IgD-negative memory B cell (primary cell): ENCODE results near the gene AZGP1. TPM values are rescaled to one million over a fixed set of nuclear protein-coding genes. Genes with fewer than 3 reads are reported as not detected.

Source experiments
- H3K27ac Mint-ChIP-seq, 3 donors: one replicate each; pipeline ENCODE4 v1.8.0; 2020 to 2022; ENCODE audit warnings: mild to moderate bottlenecking in 3 of 3, mixed read lengths in 3 of 3, moderate library complexity in 1 of 3
- H3K27me3 Mint-ChIP-seq: one replicate; pipeline ENCODE4 v1.8.0; 2021; ENCODE audit warnings: mixed read lengths
- H3K36me3 Mint-ChIP-seq: one replicate; pipeline ENCODE4 v1.8.0; 2020; ENCODE audit warnings: mild to moderate bottlenecking, mixed read lengths
- H3K4me1 Mint-ChIP-seq, 3 donors: one replicate each; pipeline ENCODE4 v1.8.0; 2020 to 2022; ENCODE audit warnings: mixed read lengths in 3 of 3, mild to moderate bottlenecking in 1 of 3
- H3K4me3 Mint-ChIP-seq, 4 donors: one replicate each; pipeline ENCODE4 v1.8.0; 2020 to 2022; ENCODE audit warnings: mild to moderate bottlenecking in 4 of 4, mixed read lengths in 4 of 4, moderate library complexity in 3 of 4
- H3K9me3 Mint-ChIP-seq, 3 donors: one replicate each; pipeline ENCODE4 v1.8.0; 2020 to 2021; ENCODE audit warnings: mixed read lengths in 3 of 3, mild to moderate bottlenecking in 1 of 3
- polyA plus RNA-seq: library from polyadenylated mRNA; unstranded; fragments of 300-500 nt; fragmentation: Illumina TruSeq; gene quantifications from one replicate; pipeline ENCODE4 v1.2.3, GENCODE V29; 2021

Gene AZGP1
- polyA plus RNA-seq, 1 donor from 2014 or later = not detected

DNA sequence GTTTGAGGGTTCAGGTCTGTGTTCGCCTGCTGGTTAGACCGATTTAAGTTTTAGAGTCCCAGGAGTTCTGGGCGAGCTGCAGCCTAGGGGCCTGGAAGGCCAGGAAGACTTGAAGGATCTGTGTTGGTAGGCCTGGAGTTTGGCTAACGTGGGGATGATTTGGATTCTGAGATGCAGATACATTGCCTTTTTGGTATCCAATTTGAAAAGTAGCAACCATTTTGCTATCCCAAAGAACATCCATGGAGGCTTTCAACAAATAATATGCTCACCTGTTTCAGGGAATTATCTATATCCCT, 56.1 kb downstream of the AZGP1 start:
- H3K27ac Mint-ChIP-seq = peak overlapping the region; percentile 93 to 98 (median 98)
- peaks cover 13 to 35% (median 30%) of the 10 kb centered on the region in 3 donors for H3K4me1 Mint-ChIP-seq
- H3K4me3 Mint-ChIP-seq = peak overlapping the region; percentile 94 to 96 (median 95)
- H3K27me3 Mint-ChIP-seq = peaks cover under 1% of the 10 kb centered on the region
- peaks cover 0 to 2% (median 0%) of the 10 kb centered on the region in 3 donors for H3K9me3 Mint-ChIP-seq
- peaks cover 3% of the 10 kb centered on the region for H3K36me3 Mint-ChIP-seq

DNA sequence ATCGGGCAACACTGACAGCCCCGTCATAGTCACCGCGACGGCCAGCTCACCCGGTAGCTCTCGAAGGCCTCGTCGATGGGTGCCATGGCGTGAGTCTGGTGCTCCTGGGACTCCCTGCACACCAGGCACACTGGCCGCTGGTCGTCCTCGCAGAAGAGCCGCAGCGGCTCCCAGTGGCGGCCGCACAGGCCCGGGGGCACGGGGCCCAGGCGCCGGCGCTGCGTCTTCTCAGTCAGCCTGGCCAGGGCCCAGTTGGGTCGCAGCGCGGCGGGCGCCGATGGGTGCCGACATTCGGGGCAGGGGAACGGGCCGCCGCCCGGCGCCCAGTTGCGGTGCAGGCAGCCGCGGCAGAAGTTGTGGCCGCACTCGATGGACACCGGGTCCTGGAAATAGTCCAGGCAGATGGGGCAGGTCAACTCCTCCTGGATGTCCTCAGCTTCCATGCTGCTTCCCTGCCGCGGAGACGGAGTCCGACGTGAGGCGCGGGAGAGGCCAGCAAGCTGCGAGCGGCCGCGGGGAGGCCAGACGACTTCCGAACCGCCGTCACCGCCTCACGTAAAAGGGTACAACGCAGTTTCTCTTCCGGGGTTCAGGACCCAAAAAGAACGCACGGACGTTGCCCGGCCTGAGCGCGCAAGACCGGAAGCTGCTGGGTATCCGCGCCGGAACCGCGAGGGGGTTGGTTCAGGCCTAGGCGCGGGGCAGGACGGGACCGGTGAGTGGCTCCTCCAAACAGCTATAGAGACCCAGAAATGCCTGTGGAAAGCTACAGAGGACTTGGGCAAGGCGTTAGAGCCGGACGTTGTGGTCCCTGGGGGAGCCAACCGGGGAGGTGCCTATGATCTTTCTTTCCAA, 56.6 kb downstream of the AZGP1 start, which contains the start of gene TRIM4:
Gene TRIM4 (minus strand): TSS at position 572 of the 855 bp plus-strand sequence. CDS start 129 bp downstream, at position 443.
- peaks cover 0 to 2% (median 0%) of the 10 kb centered on the region in 3 donors for H3K9me3 Mint-ChIP-seq
- peaks cover 18 to 38% (median 34%) of the 10 kb centered on the region in 3 donors for H3K4me1 Mint-ChIP-seq
- H3K36me3 Mint-ChIP-seq = peaks cover 3% of the 10 kb centered on the region
- H3K4me3 Mint-ChIP-seq = peak within 1 kb of the TSS; percentile 94 to 96 (median 95)
- peak within 1 kb of the TSS; percentile 93 to 98 (median 98) for H3K27ac Mint-ChIP-seq
- H3K27me3 Mint-ChIP-seq = no peaks in the 10 kb centered on the region

Other genes starting within 250 kb of the AZGP1 start
- not detected for gene CYP3A7, start 240.8 kb downstream of the AZGP1 start, polyA plus RNA-seq
- gene CYP3A4, start 191.8 kb downstream of the AZGP1 start, polyA plus RNA-seq = not detected
- not detected for gene CYP3A43, start 148.0 kb downstream of the AZGP1 start, polyA plus RNA-seq
- gene OR2AE1, start 99.0 kb downstream of the AZGP1 start, polyA plus RNA-seq = not detected
- 30.2 TPM for gene TRIM4, start 56.5 kb downstream of the AZGP1 start, polyA plus RNA-seq
- gene GJC3, start 46.4 kb downstream of the AZGP1 start, polyA plus RNA-seq = not detected
- 35.3 TPM for gene ZKSCAN1, start 39.6 kb upstream of the AZGP1 start, polyA plus RNA-seq
- 9.9 TPM for gene ZSCAN21, start 73.7 kb upstream of the AZGP1 start, polyA plus RNA-seq
- 31.7 TPM for gene ZNF3, start 105.7 kb upstream of the AZGP1 start, polyA plus RNA-seq
- 121 TPM for gene COPS6, start 112.9 kb upstream of the AZGP1 start, polyA plus RNA-seq
- gene MCM7, start 125.4 kb upstream of the AZGP1 start, polyA plus RNA-seq = 33.4 TPM
- 4.5 TPM for gene AP4M1, start 125.6 kb upstream of the AZGP1 start, polyA plus RNA-seq
- gene TAF6, start 143.3 kb upstream of the AZGP1 start, polyA plus RNA-seq = 31.5 TPM
- gene CNPY4, start 143.6 kb upstream of the AZGP1 start, polyA plus RNA-seq = 4.5 TPM
- 1.4 TPM for gene MBLAC1, start 150.9 kb upstream of the AZGP1 start, polyA plus RNA-seq
- 443 TPM for gene LAMTOR4, start 172.9 kb upstream of the AZGP1 start, polyA plus RNA-seq
- gene TRAPPC14, start 182.7 kb upstream of the AZGP1 start, polyA plus RNA-seq = 6.3 TPM
- gene GAL3ST4, start 192.6 kb upstream of the AZGP1 start, polyA plus RNA-seq = 0.38 TPM
- 0.23 TPM for gene GPC2, start 201.3 kb upstream of the AZGP1 start, polyA plus RNA-seq
- gene STAG3, start 201.9 kb upstream of the AZGP1 start, polyA plus RNA-seq = 61.5 TPM
- gene PVRIG, start 243.9 kb upstream of the AZGP1 start, polyA plus RNA-seq = 94.5 TPM